ENCODE data around the gene LRP11.
A peak's percentile ranks its signal among the peaks of the same experiment; 100 is the strongest.
"Not testable (repeated sequence)": the region's sequence is repeated elsewhere in the genome, so short reads cannot be mapped to it uniquely, and the experiment has no call there.

LRP11 gene

GRCh38 chr6:149863698-149864577 lies at the start of gene LRP11:
TSS of gene LRP11 (minus strand) at chr6:149864359. CDS start at chr6:149864020, 339 bp downstream.
- DNase-seq = peak; percentile 94

- DNase-seq = no peak
Observed at GRCh38 chr6:149913540-149914240, 49.5 kb upstream of the LRP11 start.

- DNase-seq = no peak
Observed at GRCh38 chr6:149913085-149913484, 48.9 kb upstream of the LRP11 start.

- not testable (repeated sequence) for DNase-seq
Observed at GRCh38 chr6:149912680-149913079, 48.5 kb upstream of the LRP11 start.

GRCh38 chr6:149910721-149911151 lies 46.6 kb upstream of the LRP11 start:
- no peak for DNase-seq

GRCh38 chr6:149909701-149910470 lies 45.7 kb upstream of the LRP11 start:
- no peak for DNase-seq

GRCh38 chr6:149908480-149908879 lies 44.3 kb upstream of the LRP11 start:
- not testable (repeated sequence) for DNase-seq

- no peak for DNase-seq
Observed at GRCh38 chr6:149907317-149907716, 43.2 kb upstream of the LRP11 start.

GRCh38 chr6:149906405-149906804 lies 42.2 kb upstream of the LRP11 start:
- DNase-seq = no peak

GRCh38 chr6:149905911-149906371 lies 41.8 kb upstream of the LRP11 start:
- DNase-seq = no peak

GRCh38 chr6:149905371-149905910 lies 41.3 kb upstream of the LRP11 start:
- no peak for DNase-seq

- DNase-seq = no peak
Observed at GRCh38 chr6:149904661-149905370, 40.7 kb upstream of the LRP11 start.

- DNase-seq = no peak
Observed at GRCh38 chr6:149903938-149904611, 39.9 kb upstream of the LRP11 start.

GRCh38 chr6:149901444-149902140 lies 37.4 kb upstream of the LRP11 start:
- DNase-seq = no peak

GRCh38 chr6:149900620-149901443 lies 36.7 kb upstream of the LRP11 start:
- DNase-seq = no peak

- no peak for DNase-seq
Observed at GRCh38 chr6:149899926-149900619, 35.9 kb upstream of the LRP11 start.

- no peak for DNase-seq
Observed at GRCh38 chr6:149899486-149899885, 35.3 kb upstream of the LRP11 start.

GRCh38 chr6:149898966-149899365 lies 34.8 kb upstream of the LRP11 start:
- no peak for DNase-seq
